HepG2 (cell line): ENCODE measurements around the gene NXN. TPM values are rescaled to one million over a fixed set of nuclear protein-coding genes. Genes with fewer than 3 reads are reported as not detected.
A peak's percentile ranks its signal among the peaks of the same experiment; 100 is the strongest.

ENCODE experiments used
- CBX2 ChIP-seq, 2 experiments: fragments of 200-600 bp in 1 of 2; sonication (generic); formaldehyde crosslinking in 1 of 2; IDR thresholded peaks; 2 replicates each; pipeline versions ENCODE4 v1.7.0 to v1.8.1; 2018 to 2022; ENCODE audit warnings: low read depth in 2 of 2, low read length in 1 of 2, mild to moderate bottlenecking in 1 of 2, missing genetic modification reagents in 1 of 2
- DNMT3B ChIP-seq: conservative IDR thresholded peaks from 2 replicates; pipeline ENCODE4 v1.6.1; 2016; ENCODE audit warnings: missing biosample characterization, control low read depth
- ELK4 ChIP-seq: sonication (generic); formaldehyde crosslinking; IDR thresholded peaks from 2 replicates; pipeline ENCODE4 v1.9.0; 2021; ENCODE audit warnings: missing genetic modification reagents, borderline replicate concordance
- JDP2 ChIP-seq: sonication (generic); formaldehyde crosslinking; IDR thresholded peaks from 2 replicates; pipeline ENCODE4 v1.8.1; 2022; ENCODE audit warnings: missing genetic modification reagents, borderline replicate concordance
- KDM5A ChIP-seq: fragments of 200-600 bp; sonication (generic); IDR thresholded peaks from 2 replicates; pipeline ENCODE4 v1.7.0; 2018; ENCODE audit warnings: antibody characterized with exemption, mild to moderate bottlenecking, low read length, borderline replicate concordance
- PAXIP1 ChIP-seq: sonication (generic); formaldehyde crosslinking; conservative IDR thresholded peaks from 2 replicates; pipeline ENCODE4 v1.4.0; 2020; ENCODE audit warnings: mild to moderate bottlenecking, missing genetic modification reagents, moderate library complexity
- PLRG1 ChIP-seq: fragments of 450-650 bp; conservative IDR thresholded peaks from 2 replicates; pipeline ENCODE4 v1.6.1; 2016
- PRMT3 ChIP-seq: sonication (generic); formaldehyde crosslinking; IDR thresholded peaks from 2 replicates; pipeline ENCODE4 v1.8.1; 2022; ENCODE audit warnings: low read depth, mild to moderate bottlenecking, moderate library complexity, missing genetic modification reagents, borderline replicate concordance
- RAD21 ChIP-seq: fragments of 450-650 bp; formaldehyde crosslinking; IDR thresholded peaks from 2 replicates; pipeline ENCODE4 v1.5.0; 2020; ENCODE audit warnings: mild to moderate bottlenecking
- SMAD9 ChIP-seq: sonication (generic); formaldehyde crosslinking; IDR thresholded peaks from 2 replicates; pipeline ENCODE4 v1.5.1; 2020; ENCODE audit warnings: mild to moderate bottlenecking, missing genetic modification reagents
- THAP9 ChIP-seq: sonication (generic); formaldehyde crosslinking; IDR thresholded peaks from 2 replicates; pipeline ENCODE4; 2020; ENCODE audit warnings: missing genetic modification reagents, mild to moderate bottlenecking, borderline replicate concordance
- TSC22D2 ChIP-seq: sonication (generic); formaldehyde crosslinking; IDR thresholded peaks from 2 replicates; pipeline ENCODE4 v1.5.1; 2020; ENCODE audit warnings: missing genetic modification reagents, mild to moderate bottlenecking, borderline replicate concordance
- ZMAT3 ChIP-seq: sonication (generic); formaldehyde crosslinking; conservative IDR thresholded peaks from 2 replicates; pipeline ENCODE4 v1.7.0; 2021; ENCODE audit warnings: missing genetic modification reagents
- ZNF326 ChIP-seq: sonication (generic); formaldehyde crosslinking; IDR thresholded peaks from 2 replicates; pipeline ENCODE4 v1.4.0; 2020; ENCODE audit warnings: missing genetic modification reagents, borderline replicate concordance
- ZNF329 ChIP-seq: sonication (generic); formaldehyde crosslinking; IDR thresholded peaks from 2 replicates; pipeline ENCODE4 v1.9.0; 2021; ENCODE audit warnings: low read depth, mild to moderate bottlenecking, missing genetic modification reagents
- ZNF484 ChIP-seq: sonication (generic); formaldehyde crosslinking; IDR thresholded peaks from 2 replicates; pipeline ENCODE4 v1.5.1; 2020; ENCODE audit warnings: mild to moderate bottlenecking, low read depth, missing genetic modification reagents, borderline replicate concordance
- ZNF672 ChIP-seq: sonication (generic); formaldehyde crosslinking; IDR thresholded peaks from 2 replicates; pipeline ENCODE4 v1.8.1; 2022; ENCODE audit warnings: missing genetic modification reagents
- ZUFSP ChIP-seq: sonication (generic); formaldehyde crosslinking; IDR thresholded peaks from 2 replicates; pipeline ENCODE4 v1.9.0; 2021; ENCODE audit warnings: missing genetic modification reagents, mild to moderate bottlenecking, borderline replicate concordance
- polyA plus RNA-seq, 8 experiments: library from polyadenylated mRNA; depleted of rRNA in 3 of 8; stranded (reverse) in 7 of 8; unstranded in 1 of 8; fragments of >200 nt; fragmentation: Illumina TruSeq in 4 of 8; extraction: Trizol in 4 of 8; gene quantifications; 2 replicates each; pipeline versions ENCODE4 v1.2.1 to v1.2.3, GENCODE V29; 2011 to 2016; ENCODE audit warnings: low read depth in 4 of 8, missing spikeins in 1 of 8, mixed read lengths in 1 of 8; ENCODE audit not compliant: insufficient read depth in 1 of 8
- total RNA-seq, 5 experiments: library from RNA; depleted of rRNA; stranded (reverse); fragments of >200 nt; fragmentation: Illumina TruSeq; extraction: Trizol; gene quantifications; 2 replicates each; pipeline ENCODE4 v1.2.3, GENCODE V29; 2016; ENCODE audit warnings: low read depth in 1 of 5

Gene NXN
- total and polyA plus RNA-seq, 2 of the 13 experiments (the other 11 are each of a cell fraction or from before 2014, with no cell fraction given): 22.2 to 24.3 TPM

- TF ChIP-seq ELK4 (no peak), DNMT3B (CRISPR knock-in tag) (peak; percentile 41), ZMAT3 (peak; percentile 90), ZNF672 (CRISPR knock-in tag) (peak; percentile 91), PAXIP1 (peak; percentile 50), PLRG1 (no peak), ZNF326 (CRISPR knock-in tag) (no peak), JDP2 (CRISPR knock-in tag) (no peak; the same call in 1 of the 2 replicates), TSC22D2 (CRISPR knock-in tag) (peak; percentile 76), ZNF484 (no peak), ZUFSP (no peak), PRMT3 (peak; percentile 91), KDM5A (peak; percentile 99), ZNF329 (CRISPR knock-in tag) (peak; percentile 57; the same call in 1 of the 2 replicates), CBX2 (IDR thresholded peaks at IDR 0.05; ENCODE audit: low read depth, low read length) (no peak), CBX2 (CRISPR knock-in tag; IDR thresholded peaks at IDR 0.05; ENCODE audit: low read depth) (no peak), SMAD9 (CRISPR knock-in tag) (no peak), THAP9 (CRISPR knock-in tag) (peak; percentile 90), RAD21 (CRISPR knock-in tag) (peak; percentile 98)
Observed at GRCh38 chr17:996554-997344, 17.2 kb upstream of the NXN start, which contains the start of gene TIMM22 (continued).
